AG09309 (cell line): ENCODE results near the gene SDR42E2.
"Not testable (repeated sequence)": the region's sequence is repeated elsewhere in the genome, so short reads cannot be mapped to it uniquely, and the experiment has no call there.

ENCODE experiments used
- DNase-seq: peaks from one replicate; pipeline ENCODE4 v3.0.0-alpha.2; 2010; ENCODE audit warnings: low read depth
- H3K4me3 ChIP-seq: 2 replicates; pipeline ENCODE4 v1.5.1; 2011; ENCODE audit warnings: mild to moderate bottlenecking, low read depth, low read length, moderate library complexity; ENCODE audit not compliant: control insufficient read depth
- CTCF ChIP-seq: IDR thresholded peaks from 2 replicates; pipeline ENCODE4 v1.5.1; 2011; ENCODE audit warnings: mild to moderate bottlenecking, low read depth, low read length, inconsistent platforms; ENCODE audit not compliant: insufficient read depth, control insufficient read depth; ENCODE audit errors: missing control alignments

Gene SDR42E2

GRCh38 chr16:22152316-22152715 lies 10.0 kb upstream of the SDR42E2 start:
- no peak for DNase-seq
- no peak for TF ChIP-seq CTCF

GRCh38 chr16:22153078-22153477 lies 9.2 kb upstream of the SDR42E2 start:
- DNase-seq, H3K4me3 ChIP-seq: not testable (repeated sequence)

More at GRCh38 chr16:22152316-22152715, 10.0 kb upstream of the SDR42E2 start:
- no peak overlapping the region for H3K4me3 ChIP-seq

- DNase-seq, result no peak
- no peak overlapping the region for H3K4me3 ChIP-seq
- TF ChIP-seq CTCF, result no peak
Measured at GRCh38 chr16:22161401-22161800, 905 bp upstream of the SDR42E2 start.

- TF ChIP-seq CTCF, result no peak
- DNase-seq, result no peak
- H3K4me3 ChIP-seq, result no peak overlapping the region
Measured at GRCh38 chr16:22162656-22163009, 327 bp downstream of the SDR42E2 start.

GRCh38 chr16:22163806-22164205 lies 1.5 kb downstream of the SDR42E2 start:
- DNase-seq, result no peak
- TF ChIP-seq CTCF, result no peak
- no peak overlapping the region for H3K4me3 ChIP-seq

- no peak overlapping the region for H3K4me3 ChIP-seq
- no peak for TF ChIP-seq CTCF
- no peak for DNase-seq
Measured at GRCh38 chr16:22164482-22164881, 2.2 kb downstream of the SDR42E2 start.

- H3K4me3 ChIP-seq, result no peak overlapping the region
- DNase-seq, result no peak
- TF ChIP-seq CTCF, result no peak
Measured at GRCh38 chr16:22165508-22166285, 3.4 kb downstream of the SDR42E2 start.
